OCI-LY7 (cell line): Measurements from ENCODE around the gene HOXC4. TPM values are rescaled to one million over a fixed set of nuclear protein-coding genes. Genes with fewer than 3 reads are reported as not detected.

Source experiments
- BruUV-seq: library from RNA; stranded (reverse); fragments of 400-500 nt; replicated peaks from 2 replicates; lab custom pipeline; 2021; lab: Mats Ljungman, UMichigan
- CTCF ChIA-PET: fragments of 300-600 bp; sonication (Branson Sonifier 250); formaldehyde crosslinking; loops from one replicate; lab custom pipeline; 2022; ENCODE audit warnings: antibody characterized with exemption; ENCODE audit not compliant: unreplicated experiment; lab: Charles Lee
- POLR2A ChIA-PET: fragments of 300-600 bp; sonication (Branson Sonifier 250); formaldehyde crosslinking; loops from one replicate; lab custom pipeline; 2022; ENCODE audit warnings: antibody characterized with exemption; lab: Charles Lee
- DNase-seq: peaks from one replicate; pipeline ENCODE4 v3.0.0-alpha.2; 2015; ENCODE audit warnings: low spot score
- H2AFZ ChIP-seq: fragments of 200-600 bp; sonication (generic), shearing (Covaris generic); 2 replicates; pipeline ENCODE4 v1.6.1; 2014; ENCODE audit warnings: mild to moderate bottlenecking, antibody characterized with exemption, low read length, moderate library complexity
- H3K27ac ChIP-seq: fragments of 200-600 bp; sonication (generic); 2 replicates; pipeline ENCODE4 v1.5.1; 2014; ENCODE audit warnings: mixed run types, low read depth, mild to moderate bottlenecking, moderate library complexity, low read length, inconsistent platforms; ENCODE audit not compliant: poor library complexity, severe bottlenecking
- H3K36me3 ChIP-seq: fragments of 200-600 bp; sonication (generic); 2 replicates; pipeline ENCODE4 v1.6.1; 2014; ENCODE audit warnings: mild to moderate bottlenecking, antibody characterized with exemption, low read length, moderate library complexity, mixed read lengths; ENCODE audit not compliant: insufficient read depth
- H3K4me1 ChIP-seq: fragments of 200-600 bp; sonication (generic); 2 replicates; pipeline ENCODE4 v1.5.1; 2014; ENCODE audit warnings: mild to moderate bottlenecking, low read length; ENCODE audit not compliant: insufficient read depth, poor library complexity, severe bottlenecking
- H3K4me2 ChIP-seq: fragments of 200-600 bp; sonication (generic); 2 replicates; pipeline ENCODE4 v1.6.1; 2014; ENCODE audit warnings: mild to moderate bottlenecking, low read length
- H3K4me3 ChIP-seq: fragments of 200-600 bp; sonication (generic); 2 replicates; pipeline ENCODE4 v1.5.1; 2014; ENCODE audit warnings: mild to moderate bottlenecking, low read depth, low read length; ENCODE audit not compliant: poor library complexity, severe bottlenecking
- H3K79me2 ChIP-seq: fragments of 200-600 bp; sonication (generic); 2 replicates; pipeline ENCODE4 v1.6.1; 2016; ENCODE audit warnings: low read depth, mild to moderate bottlenecking, low read length, moderate library complexity, mixed read lengths; ENCODE audit not compliant: insufficient read depth
- H3K9me2 ChIP-seq: fragments of 200-600 bp; sonication (generic); 2 replicates; pipeline ENCODE4 v1.6.1; 2016; ENCODE audit warnings: mild to moderate bottlenecking, low read length, mixed read lengths; ENCODE audit not compliant: insufficient read depth
- H3K9me3 ChIP-seq: fragments of 200-600 bp; sonication (generic); 2 replicates; pipeline ENCODE4 v1.6.1; 2014; ENCODE audit warnings: mild to moderate bottlenecking, mixed run types, low read length, mixed read lengths
- H4K20me1 ChIP-seq: fragments of 200-600 bp; sonication (generic); 2 replicates; pipeline ENCODE4 v1.6.1; 2014; ENCODE audit warnings: mild to moderate bottlenecking, antibody characterized with exemption, low read length, moderate library complexity, mixed read lengths; ENCODE audit not compliant: insufficient read depth
- EZH2phosphoT487 ChIP-seq: fragments of 200-600 bp; sonication (generic); IDR thresholded peaks from 2 replicates; pipeline ENCODE4 v1.6.1; 2018; ENCODE audit warnings: low read depth, borderline replicate concordance, mild to moderate bottlenecking, mixed run types, antibody characterized with exemption, low read length, moderate library complexity, mixed read lengths
- intact Hi-C: fragments of 100-400 bp; cut with micrococcal nuclease; formaldehyde crosslinking; loops from one replicate; pipeline ENCODE4 v1.10.0; 2022; ENCODE audit not compliant: unreplicated experiment
- total RNA-seq, 2 experiments: library from RNA; depleted of rRNA in 1 of 2; stranded (reverse); fragments of >200 nt in 1 of 2; shearing (Covaris generic) in 1 of 2; gene quantifications; 2 replicates each; pipeline ENCODE4 v1.2.3, GENCODE V29; 2014 to 2022
- TF ChIP-seq, protein P1 (sequence below): fragments of 200-600 bp; sonication (generic); conservative IDR thresholded peaks from 2 replicates; pipeline ENCODE4 v1.5.1; 2014; ENCODE audit warnings: mild to moderate bottlenecking, antibody characterized with exemption, low read length, moderate library complexity, mixed read lengths

HOXC4 gene
- total RNA-seq, 2 experiments from 2014 or later: 7.1 to 20.0 TPM

DNA sequence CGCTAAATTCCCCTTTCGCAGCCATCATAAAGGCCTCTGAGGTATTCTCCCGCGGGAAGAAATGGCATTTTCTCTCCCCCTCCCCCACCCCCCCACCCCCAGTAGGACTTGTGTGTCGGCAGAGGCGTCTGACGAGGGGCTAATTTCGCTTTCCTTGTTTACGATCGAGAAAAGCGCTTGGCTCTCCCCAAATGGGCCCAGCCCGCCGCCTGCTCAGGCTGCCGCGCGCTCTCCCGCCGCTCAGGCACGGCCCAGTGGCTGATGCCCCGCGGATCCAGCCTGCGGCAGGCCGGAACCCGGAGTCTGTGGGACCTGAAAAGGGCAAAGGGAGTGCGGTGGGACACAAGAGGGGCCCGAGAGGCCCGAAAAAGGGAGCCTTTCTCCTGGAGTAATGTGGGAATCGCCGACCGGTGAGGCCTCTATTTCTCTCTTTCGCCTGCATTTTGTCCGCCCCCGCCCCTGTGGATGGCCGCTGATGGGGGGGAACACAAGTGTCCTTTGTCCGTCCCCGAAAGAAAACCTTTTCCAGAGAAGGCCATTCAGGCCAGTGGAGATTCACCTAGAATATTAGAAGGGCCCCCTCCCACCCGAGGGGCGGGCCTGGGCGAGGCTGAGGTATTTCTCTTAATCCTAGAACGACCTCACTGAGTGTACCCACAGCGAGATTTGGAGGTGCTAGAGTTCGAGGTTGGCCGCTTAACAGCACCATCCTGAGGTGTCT is 34.4 kb upstream of the HOXC4 start:
- no peaks in the 10 kb centered on the region for H4K20me1 ChIP-seq
- DNase-seq: no peak
- H3K4me1 ChIP-seq: peaks cover 57% of the 10 kb centered on the region
- H3K79me2 ChIP-seq: no peaks in the 10 kb centered on the region
- no peaks in the 10 kb centered on the region for H3K36me3 ChIP-seq
- peak overlapping the region; percentile 77 for H3K4me3 ChIP-seq
- CTCF ChIA-PET: no interaction called here
- intact Hi-C loops: loop anchor here (10.0 kb wide), 1 partner anchor 336 kb away; no protein-coding TSS in a partner anchor
- H2AFZ ChIP-seq: peak overlapping the region; percentile 55; the same call in 1 of the 2 replicates
- no peaks in the 10 kb centered on the region for H3K9me3 ChIP-seq
- H3K9me2 ChIP-seq: no peaks in the 10 kb centered on the region
- POLR2A ChIA-PET: interaction anchor here (0.5 kb wide), 1 partner anchor 10 kb away, joined by 5 read pairs; no protein-coding TSS in a partner anchor
- peak overlapping the region; percentile 82 for H3K4me2 ChIP-seq
- TF ChIP-seq EZH2phosphoT487: no peak
- TF ChIP-seq, protein P1, sequence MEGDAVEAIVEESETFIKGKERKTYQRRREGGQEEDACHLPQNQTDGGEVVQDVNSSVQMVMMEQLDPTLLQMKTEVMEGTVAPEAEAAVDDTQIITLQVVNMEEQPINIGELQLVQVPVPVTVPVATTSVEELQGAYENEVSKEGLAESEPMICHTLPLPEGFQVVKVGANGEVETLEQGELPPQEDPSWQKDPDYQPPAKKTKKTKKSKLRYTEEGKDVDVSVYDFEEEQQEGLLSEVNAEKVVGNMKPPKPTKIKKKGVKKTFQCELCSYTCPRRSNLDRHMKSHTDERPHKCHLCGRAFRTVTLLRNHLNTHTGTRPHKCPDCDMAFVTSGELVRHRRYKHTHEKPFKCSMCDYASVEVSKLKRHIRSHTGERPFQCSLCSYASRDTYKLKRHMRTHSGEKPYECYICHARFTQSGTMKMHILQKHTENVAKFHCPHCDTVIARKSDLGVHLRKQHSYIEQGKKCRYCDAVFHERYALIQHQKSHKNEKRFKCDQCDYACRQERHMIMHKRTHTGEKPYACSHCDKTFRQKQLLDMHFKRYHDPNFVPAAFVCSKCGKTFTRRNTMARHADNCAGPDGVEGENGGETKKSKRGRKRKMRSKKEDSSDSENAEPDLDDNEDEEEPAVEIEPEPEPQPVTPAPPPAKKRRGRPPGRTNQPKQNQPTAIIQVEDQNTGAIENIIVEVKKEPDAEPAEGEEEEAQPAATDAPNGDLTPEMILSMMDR: no peak
- peak overlapping the region; percentile 83 for H3K27ac ChIP-seq
- BruUV-seq: no TSS peak

DNA sequence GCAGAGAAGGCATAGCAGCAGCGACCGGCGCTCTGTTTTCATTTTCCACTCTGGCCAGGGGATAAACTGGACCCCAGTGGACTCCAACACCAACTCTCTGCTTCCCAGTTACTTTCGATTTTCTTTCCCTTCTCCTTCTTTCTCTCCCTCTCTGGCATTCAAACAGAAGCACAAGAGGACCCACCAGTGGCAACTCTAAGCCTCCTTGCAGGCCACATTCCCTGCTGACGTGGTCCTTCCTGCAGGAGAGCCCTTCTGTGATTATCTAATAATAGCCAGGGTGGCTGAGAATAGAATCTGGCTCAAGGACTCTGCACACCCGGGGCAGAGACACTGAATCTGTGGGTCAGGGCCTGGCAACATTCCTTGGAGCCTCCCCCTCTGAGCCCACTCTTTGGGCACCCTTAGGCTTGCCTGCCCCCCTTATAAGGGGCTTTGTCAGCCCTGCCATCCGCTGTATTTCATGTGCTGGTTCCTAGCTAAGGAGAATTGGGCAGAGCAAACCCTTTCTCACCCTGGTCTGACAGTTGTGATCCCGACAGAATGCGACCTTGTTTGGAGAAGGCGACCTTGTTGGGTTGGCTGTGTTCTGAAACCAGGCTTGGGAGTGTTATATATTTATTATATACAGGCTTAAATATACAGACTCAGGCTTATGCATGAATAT is 33.6 kb upstream of the HOXC4 start:
- Histone ChIP-seq H3K4me1 (peaks cover 57% of the 10 kb centered on the region), H3K9me2 (no peaks in the 10 kb centered on the region), H2AFZ (no peak overlapping the region), H3K4me3 (no peak overlapping the region), H4K20me1 (no peaks in the 10 kb centered on the region), H3K27ac (no peak overlapping the region), H3K9me3 (no peaks in the 10 kb centered on the region), H3K36me3 (no peaks in the 10 kb centered on the region), H3K4me2 (peak overlapping the region; percentile 47), H3K79me2 (no peaks in the 10 kb centered on the region)
- DNase-seq: no peak
- intact Hi-C loops: loop anchor here (10.0 kb wide), 1 partner anchor 335 kb away; no protein-coding TSS in a partner anchor
- POLR2A ChIA-PET: no interaction called here
- TF ChIP-seq, protein P1: no peak
- TF ChIP-seq EZH2phosphoT487: no peak
- CTCF ChIA-PET: no interaction called here
- no TSS peak for BruUV-seq
